ENCODE measurements around the gene RDH13. TPM values are rescaled to one million over a fixed set of nuclear protein-coding genes. Genes with fewer than 3 reads are reported as not detected.

The RDH13 gene
- total and polyA plus RNA-seq, 4 donors = 8.9 to 11.7 (median 9.5) TPM

DNA sequence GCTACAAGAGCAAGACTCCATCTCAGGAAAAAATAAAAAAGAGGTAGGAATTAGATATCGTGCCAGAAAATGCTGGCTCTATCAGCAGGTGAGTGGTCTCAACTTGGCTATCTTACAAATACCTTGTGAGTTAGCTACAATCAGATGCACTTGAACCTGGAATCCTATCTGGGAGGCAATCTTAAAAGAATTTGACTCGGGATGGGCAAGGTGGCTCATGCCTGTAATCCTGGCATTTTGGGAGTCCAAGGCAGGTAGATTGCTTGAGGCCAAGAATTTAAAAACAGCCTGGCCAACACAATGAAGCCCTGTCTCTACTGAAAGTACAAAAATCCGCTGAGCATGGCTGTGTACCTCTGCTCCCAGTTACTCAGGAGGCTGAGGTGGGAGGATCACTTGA is 67.4 kb downstream of the RDH13 start:
- Histone ChIP-seq H3K27me3 (ENCODE audit: control insufficient read depth in 4 of 4, insufficient read depth in 4 of 4, low read length in 3 of 4) (no peaks in the 10 kb centered on the region), H3K27ac (ENCODE audit: low read depth in 1 of 2, low read length in 2 of 2) (no peak overlapping the region), H3K4me1 (ENCODE audit: control insufficient read depth in 4 of 4, insufficient read depth in 4 of 4, low read length in 3 of 4) (no peaks in the 10 kb centered on the region), H3K9ac (ENCODE audit: low read depth in 1 of 2, low read length in 2 of 2) (no peak overlapping the region), H3K36me3 (ENCODE audit: control insufficient read depth in 4 of 4, insufficient read depth in 3 of 4, low read depth in 1 of 4, low read length in 3 of 4) (no peaks in the 10 kb centered on the region), H3K4me3 (ENCODE audit: low read depth in 1 of 3, low read length in 3 of 3) (no peak overlapping the region), H3K9me3 (ENCODE audit: control insufficient read depth in 4 of 4, low read length in 3 of 4) (peaks cover 0 to 5% (median 1%) of the 10 kb centered on the region in 4 donors)
- TF ChIP-seq, protein P1, sequence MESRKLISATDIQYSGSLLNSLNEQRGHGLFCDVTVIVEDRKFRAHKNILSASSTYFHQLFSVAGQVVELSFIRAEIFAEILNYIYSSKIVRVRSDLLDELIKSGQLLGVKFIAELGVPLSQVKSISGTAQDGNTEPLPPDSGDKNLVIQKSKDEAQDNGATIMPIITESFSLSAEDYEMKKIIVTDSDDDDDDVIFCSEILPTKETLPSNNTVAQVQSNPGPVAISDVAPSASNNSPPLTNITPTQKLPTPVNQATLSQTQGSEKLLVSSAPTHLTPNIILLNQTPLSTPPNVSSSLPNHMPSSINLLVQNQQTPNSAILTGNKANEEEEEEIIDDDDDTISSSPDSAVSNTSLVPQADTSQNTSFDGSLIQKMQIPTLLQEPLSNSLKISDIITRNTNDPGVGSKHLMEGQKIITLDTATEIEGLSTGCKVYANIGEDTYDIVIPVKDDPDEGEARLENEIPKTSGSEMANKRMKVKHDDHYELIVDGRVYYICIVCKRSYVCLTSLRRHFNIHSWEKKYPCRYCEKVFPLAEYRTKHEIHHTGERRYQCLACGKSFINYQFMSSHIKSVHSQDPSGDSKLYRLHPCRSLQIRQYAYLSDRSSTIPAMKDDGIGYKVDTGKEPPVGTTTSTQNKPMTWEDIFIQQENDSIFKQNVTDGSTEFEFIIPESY (IDR thresholded peaks at IDR 0.05) = no peak
- TF ChIP-seq GABPA (IDR thresholded peaks at IDR 0.05 in 1 of 2, conservative IDR thresholded peaks at IDR 0.05 in 1 of 2) = no peak
- TF ChIP-seq, protein P2, sequence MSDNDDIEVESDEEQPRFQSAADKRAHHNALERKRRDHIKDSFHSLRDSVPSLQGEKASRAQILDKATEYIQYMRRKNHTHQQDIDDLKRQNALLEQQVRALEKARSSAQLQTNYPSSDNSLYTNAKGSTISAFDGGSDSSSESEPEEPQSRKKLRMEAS (IDR thresholded peaks at IDR 0.05) = no peak
- TF ChIP-seq, protein P3, sequence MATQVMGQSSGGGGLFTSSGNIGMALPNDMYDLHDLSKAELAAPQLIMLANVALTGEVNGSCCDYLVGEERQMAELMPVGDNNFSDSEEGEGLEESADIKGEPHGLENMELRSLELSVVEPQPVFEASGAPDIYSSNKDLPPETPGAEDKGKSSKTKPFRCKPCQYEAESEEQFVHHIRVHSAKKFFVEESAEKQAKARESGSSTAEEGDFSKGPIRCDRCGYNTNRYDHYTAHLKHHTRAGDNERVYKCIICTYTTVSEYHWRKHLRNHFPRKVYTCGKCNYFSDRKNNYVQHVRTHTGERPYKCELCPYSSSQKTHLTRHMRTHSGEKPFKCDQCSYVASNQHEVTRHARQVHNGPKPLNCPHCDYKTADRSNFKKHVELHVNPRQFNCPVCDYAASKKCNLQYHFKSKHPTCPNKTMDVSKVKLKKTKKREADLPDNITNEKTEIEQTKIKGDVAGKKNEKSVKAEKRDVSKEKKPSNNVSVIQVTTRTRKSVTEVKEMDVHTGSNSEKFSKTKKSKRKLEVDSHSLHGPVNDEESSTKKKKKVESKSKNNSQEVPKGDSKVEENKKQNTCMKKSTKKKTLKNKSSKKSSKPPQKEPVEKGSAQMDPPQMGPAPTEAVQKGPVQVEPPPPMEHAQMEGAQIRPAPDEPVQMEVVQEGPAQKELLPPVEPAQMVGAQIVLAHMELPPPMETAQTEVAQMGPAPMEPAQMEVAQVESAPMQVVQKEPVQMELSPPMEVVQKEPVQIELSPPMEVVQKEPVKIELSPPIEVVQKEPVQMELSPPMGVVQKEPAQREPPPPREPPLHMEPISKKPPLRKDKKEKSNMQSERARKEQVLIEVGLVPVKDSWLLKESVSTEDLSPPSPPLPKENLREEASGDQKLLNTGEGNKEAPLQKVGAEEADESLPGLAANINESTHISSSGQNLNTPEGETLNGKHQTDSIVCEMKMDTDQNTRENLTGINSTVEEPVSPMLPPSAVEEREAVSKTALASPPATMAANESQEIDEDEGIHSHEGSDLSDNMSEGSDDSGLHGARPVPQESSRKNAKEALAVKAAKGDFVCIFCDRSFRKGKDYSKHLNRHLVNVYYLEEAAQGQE (IDR thresholded peaks at IDR 0.05) = no peak
- TF ChIP-seq RAD21 (IDR thresholded peaks at IDR 0.05) = no peak
- DNase-seq (ENCODE audit: low spot score) = no peak
- 71% methylated on average over 3 of the region's 3 CpGs for WGBS

Other genes with a start within 250 kb of the RDH13 start
- gene KIR3DL1, start 246.7 kb downstream of the RDH13 start, total RNA-seq = under 1 TPM in 1 of 2 donors, not detected in 1; 0.08 TPM
- under 1 TPM in 1 of 2 donors, not detected in 1; 0.07 TPM for gene KIR3DL1, start 246.7 kb downstream of the RDH13 start, polyA plus RNA-seq
- gene KIR2DS4, start 230.5 kb downstream of the RDH13 start, total RNA-seq = not detected
- gene KIR2DS4, start 230.5 kb downstream of the RDH13 start, polyA plus RNA-seq = under 1 TPM in 1 of 2 donors, not detected in 1; 0.08 TPM
- gene KIR3DL2, start 212.7 kb downstream of the RDH13 start, total RNA-seq = under 1 TPM in 1 of 2 donors, not detected in 1; 0.08 TPM
- gene KIR3DL2, start 212.7 kb downstream of the RDH13 start, polyA plus RNA-seq = not detected
- gene FCAR, start 188.9 kb downstream of the RDH13 start, total RNA-seq = 1 to 10 TPM; 2.2 to 2.4 TPM
- gene FCAR, start 188.9 kb downstream of the RDH13 start, polyA plus RNA-seq = under 1 TPM in 1 of 2 donors, not detected in 1; 0.39 TPM
- 1 to 10 TPM; 1.2 to 1.8 TPM for gene NCR1, start 157.0 kb downstream of the RDH13 start, total RNA-seq
- gene NCR1, start 157.0 kb downstream of the RDH13 start, polyA plus RNA-seq = under 1 TPM; 0.37 to 0.60 TPM
- gene NLRP7, start 115.6 kb downstream of the RDH13 start, total RNA-seq = not detected
- not detected for gene NLRP7, start 115.6 kb downstream of the RDH13 start, polyA plus RNA-seq
- 1 to 10 TPM in 1 of 2 donors, under 1 TPM in 1; 0.59 to 2.2 TPM for gene NLRP2, start 96.8 kb downstream of the RDH13 start, total RNA-seq
- gene NLRP2, start 96.8 kb downstream of the RDH13 start, polyA plus RNA-seq = under 1 TPM; 0.18 to 0.32 TPM
- gene GP6, start 24.9 kb downstream of the RDH13 start, total RNA-seq = 1 to 10 TPM in 1 of 2 donors, under 1 TPM in 1; 0.17 to 1.4 TPM
- under 1 TPM; 0.13 to 0.16 TPM for gene GP6, start 24.9 kb downstream of the RDH13 start, polyA plus RNA-seq
- 1 to 10 TPM in 1 of 2 donors, under 1 TPM in 1; 0.65 to 1.5 TPM for gene EPS8L1, start 12.7 kb upstream of the RDH13 start, total RNA-seq
- gene EPS8L1, start 12.7 kb upstream of the RDH13 start, polyA plus RNA-seq = 1 to 10 TPM in 1 of 2 donors, under 1 TPM in 1; 0.40 to 1.1 TPM
- 10 to 100 TPM; 20.3 to 29.5 TPM for gene PPP1R12C, start 54.5 kb upstream of the RDH13 start, total RNA-seq
- 10 to 100 TPM in 1 of 2 donors, 1 to 10 TPM in 1; 7.4 to 35.8 TPM for gene PPP1R12C, start 54.5 kb upstream of the RDH13 start, polyA plus RNA-seq
- gene TNNT1, start 86.1 kb upstream of the RDH13 start, total RNA-seq = under 1 TPM in 1 of 2 donors, not detected in 1; 0.28 TPM
- gene TNNT1, start 86.1 kb upstream of the RDH13 start, polyA plus RNA-seq = under 1 TPM in 1 of 2 donors, not detected in 1; 0.15 TPM
- not detected for gene TNNI3, start 94.6 kb upstream of the RDH13 start, total RNA-seq
- gene TNNI3, start 94.6 kb upstream of the RDH13 start, polyA plus RNA-seq = not detected
- under 1 TPM; 0.23 to 0.50 TPM for gene DNAAF3, start 103.5 kb upstream of the RDH13 start, total RNA-seq
- gene DNAAF3, start 103.5 kb upstream of the RDH13 start, polyA plus RNA-seq = under 1 TPM; 0.18 to 0.64 TPM
- gene SYT5, start 117.1 kb upstream of the RDH13 start, total RNA-seq = under 1 TPM in 1 of 2 donors, not detected in 1; under 0.01 TPM
- gene SYT5, start 117.1 kb upstream of the RDH13 start, polyA plus RNA-seq = not detected
- gene PTPRH, start 146.4 kb upstream of the RDH13 start, total RNA-seq = 10 to 100 TPM in 1 of 2 donors, 1 to 10 TPM in 1; 3.1 to 18.5 TPM
- 10 to 100 TPM in 1 of 2 donors, 1 to 10 TPM in 1; 4.3 to 20.4 TPM for gene PTPRH, start 146.4 kb upstream of the RDH13 start, polyA plus RNA-seq
- 10 to 100 TPM in 1 of 2 donors, 1 to 10 TPM in 1; 4.8 to 13.7 TPM for gene TMEM86B, start 165.6 kb upstream of the RDH13 start, total RNA-seq
- gene TMEM86B, start 165.6 kb upstream of the RDH13 start, polyA plus RNA-seq = 10 to 100 TPM; 19.4 to 20.1 TPM
- gene PPP6R1, start 195.9 kb upstream of the RDH13 start, total RNA-seq = 10 to 100 TPM; 24.6 to 40.1 TPM
- 10 to 100 TPM in 1 of 2 donors, 1 to 10 TPM in 1; 5.5 to 20.4 TPM for gene PPP6R1, start 195.9 kb upstream of the RDH13 start, polyA plus RNA-seq
- gene HSPBP1, start 217.0 kb upstream of the RDH13 start, total RNA-seq = 10 to 100 TPM in 1 of 2 donors, 1 to 10 TPM in 1; 9.4 to 11.6 TPM
- gene HSPBP1, start 217.0 kb upstream of the RDH13 start, polyA plus RNA-seq = 10 to 100 TPM; 15.3 to 31.6 TPM
- gene BRSK1, start 220.8 kb upstream of the RDH13 start, total RNA-seq = under 1 TPM; 0.42 to 0.65 TPM
- gene BRSK1, start 220.8 kb upstream of the RDH13 start, polyA plus RNA-seq = under 1 TPM in 1 of 2 donors, not detected in 1; 0.10 TPM